HCT116 (cell line): Measurements from ENCODE around the gene GSTO2. TPM values are rescaled to one million over a fixed set of nuclear protein-coding genes. Genes with fewer than 3 reads are reported as not detected.
"Not testable (repeated sequence)": the region's sequence is repeated elsewhere in the genome, so short reads cannot be mapped to it uniquely, and the experiment has no call there.

ENCODE experiments used
- ATAC-seq: fragments of 200-7000 bp; cut with Tn5 transposase; 2 replicates; pipeline ENCODE4 v1.9.1; 2020; ENCODE audit warnings: mild to moderate bottlenecking, moderate library complexity
- BruUV-seq: library from RNA; stranded (reverse); fragments of 400-500 nt; replicated peaks from 2 replicates; lab custom pipeline; 2021; lab: Mats Ljungman, UMichigan
- CTCF ChIA-PET: fragments of 300-600 bp; sonication (Branson Sonifier 250); formaldehyde crosslinking; loops from one replicate; lab custom pipeline; 2021; ENCODE audit warnings: antibody characterized with exemption; lab: Charles Lee
- POLR2A ChIA-PET: fragments of 300-600, 350-600 bp; sonication (Branson Sonifier 250); formaldehyde crosslinking; loops from one replicate; lab custom pipeline; 2021; ENCODE audit warnings: antibody characterized with exemption; lab: Charles Lee
- RAD21 ChIA-PET, 2 experiments: fragments of 300-600 bp; sonication (Branson Sonifier 250); formaldehyde crosslinking; loops; one replicate each; lab custom pipeline; 2023; ENCODE audit warnings: low total read pairs in 2 of 2; ENCODE audit not compliant: uncharacterized antibody in 2 of 2, unreplicated experiment in 2 of 2, low non-redundant PET in 1 of 2; lab: Charles Lee
- DNase-seq: peaks from one replicate; pipeline ENCODE4 v3.0.0-alpha.2; 2010; ENCODE audit warnings: low read depth, low spot score
- H2AFZ ChIP-seq: fragments of 200-600 bp; shearing (Covaris generic), sonication (generic); 2 replicates; pipeline ENCODE4 v1.6.1; 2017; ENCODE audit warnings: low read depth, mixed run types, mixed read lengths, antibody characterized with exemption, low read length; ENCODE audit not compliant: poor library complexity, severe bottlenecking
- H3K27ac ChIP-seq: 2 replicates; pipeline ENCODE4 v1.5.1; 2012; ENCODE audit warnings: low read depth, low read length
- H3K27me3 ChIP-seq: fragments of 200-600 bp; sonication (generic); 2 replicates; pipeline ENCODE4 v1.6.1; 2016; ENCODE audit warnings: mixed run types, low read length, mixed read lengths; ENCODE audit not compliant: insufficient read depth
- H3K36me3 ChIP-seq, 2 experiments: fragments of 200-500 bp in 1 of 2; fragments of 200-600 bp in 1 of 2; sonication (Bioruptor generic) in 1 of 2; sonication (generic) in 1 of 2; 2 replicates each; pipeline versions ENCODE4 v1.5.1 to v1.6.1; 2014 to 2016; ENCODE audit warnings: low read length in 2 of 2, inconsistent platforms in 1 of 2, mixed read lengths in 1 of 2, mixed run types in 1 of 2; ENCODE audit not compliant: insufficient read depth in 2 of 2, control insufficient read depth in 1 of 2
- H3K4me1 ChIP-seq, 2 experiments: fragments of 200-600 bp in 1 of 2; sonication (generic) in 1 of 2; 2 replicates each; pipeline versions ENCODE4 v1.5.1 to v1.6.1; 2012 to 2017; ENCODE audit warnings: low read length in 2 of 2, inconsistent platforms in 1 of 2, mild to moderate bottlenecking in 1 of 2, mixed read lengths in 1 of 2, mixed run types in 1 of 2, moderate library complexity in 1 of 2; ENCODE audit not compliant: insufficient read depth in 2 of 2, control insufficient read depth in 1 of 2
- H3K4me2 ChIP-seq: fragments of 200-600 bp; sonication (generic); 2 replicates; pipeline ENCODE4 v1.6.1; 2017; ENCODE audit warnings: mixed run types, low read length, mixed read lengths
- H3K4me3 ChIP-seq, 2 experiments: fragments of 200-600 bp in 1 of 2; sonication (generic) in 1 of 2; replicated peaks in 1 of 2; 2 replicates each; pipeline ENCODE4 v1.5.1; 2011 to 2016; ENCODE audit warnings: low read length in 2 of 2, control low read depth in 1 of 2, low read depth in 1 of 2, mild to moderate bottlenecking in 1 of 2, mixed read lengths in 1 of 2, mixed run types in 1 of 2
- H3K79me2 ChIP-seq: fragments of 200-600 bp; sonication (generic); 2 replicates; pipeline ENCODE4 v1.6.1; 2017; ENCODE audit warnings: mild to moderate bottlenecking, mixed run types, low read length, moderate library complexity, mixed read lengths; ENCODE audit not compliant: insufficient read depth
- H3K9ac ChIP-seq: fragments of 200-600 bp; sonication (generic); 2 replicates; pipeline ENCODE4 v1.6.1; 2016; ENCODE audit warnings: low read length, mixed read lengths
- H3K9me2 ChIP-seq: fragments of 200-600 bp; sonication (generic), shearing (Covaris generic); 2 replicates; pipeline ENCODE4 v1.6.1; 2017; ENCODE audit warnings: mixed run types, mild to moderate bottlenecking, moderate library complexity; ENCODE audit not compliant: insufficient read depth
- H3K9me3 ChIP-seq, 2 experiments: fragments of 200-500 bp in 1 of 2; fragments of 200-600 bp in 1 of 2; sonication (Bioruptor generic) in 1 of 2; sonication (generic) in 1 of 2; 2 replicates each; pipeline ENCODE4 v1.6.1; 2014 to 2017; ENCODE audit warnings: low read length in 2 of 2, mixed read lengths in 2 of 2, inconsistent platforms in 1 of 2, low read depth in 1 of 2, mild to moderate bottlenecking in 1 of 2, mixed run types in 1 of 2, moderate library complexity in 1 of 2; ENCODE audit not compliant: control insufficient read depth in 1 of 2, insufficient read depth in 1 of 2
- H4K20me1 ChIP-seq: fragments of 200-600 bp; sonication (generic), shearing (Covaris generic); 2 replicates; pipeline ENCODE4 v1.6.1; 2017; ENCODE audit warnings: mixed run types, mild to moderate bottlenecking, moderate library complexity; ENCODE audit not compliant: insufficient read depth
- CBX3 ChIP-seq: IDR thresholded peaks from 2 replicates; pipeline ENCODE4 v1.6.1; 2012; ENCODE audit warnings: low read depth
- CEBPB ChIP-seq: IDR thresholded peaks from 2 replicates; pipeline ENCODE4 v1.6.1; 2012; ENCODE audit warnings: low read depth
- EGR1 ChIP-seq: IDR thresholded peaks from 2 replicates; pipeline ENCODE4 v1.6.1; 2012; ENCODE audit warnings: low read depth
- EZH2 ChIP-seq: fragments of 200-600 bp; sonication (generic); IDR thresholded peaks from 2 replicates; pipeline ENCODE4 v1.6.1; 2017; ENCODE audit warnings: antibody characterized with exemption, mixed run types
- FOSL1 ChIP-seq: IDR thresholded peaks from 2 replicates; pipeline ENCODE4 v1.6.1; 2012; ENCODE audit warnings: low read depth
- POLR2A ChIP-seq: IDR thresholded peaks from 2 replicates; pipeline ENCODE4 v1.7.0; 2011; ENCODE audit warnings: borderline replicate concordance; ENCODE audit not compliant: insufficient read depth, insufficient read length; ENCODE audit errors: extremely low read depth
- POLR2AphosphoS5 ChIP-seq: IDR thresholded peaks from 2 replicates; pipeline ENCODE4 v1.6.1; 2011; ENCODE audit warnings: mild to moderate bottlenecking, low read depth, low read length, moderate library complexity
- RAD21 ChIP-seq: IDR thresholded peaks from 2 replicates; pipeline ENCODE4 v1.6.1; 2012; ENCODE audit warnings: low read depth, mild to moderate bottlenecking
- YY1 ChIP-seq: IDR thresholded peaks from 2 replicates; pipeline ENCODE4 v1.6.1; 2011; ENCODE audit warnings: low read length, low read depth, moderate library complexity, mild to moderate bottlenecking; ENCODE audit not compliant: insufficient replicate concordance; ENCODE audit errors: extremely low read depth
- ZFX ChIP-seq: fragments of 450-650 bp; IDR thresholded peaks from 2 replicates; pipeline ENCODE4 v1.6.1; 2017
- intact Hi-C: fragments of 100-400 bp; cut with micrococcal nuclease; formaldehyde crosslinking; loops from 2 replicates; pipeline ENCODE4 v1.10.0; 2022
- total RNA-seq: library from RNA; stranded (reverse); gene quantifications from one replicate; pipeline ENCODE4 v1.2.1, GENCODE V29; 2021; ENCODE audit not compliant: unreplicated experiment
- TF ChIP-seq, protein P1 (sequence below): IDR thresholded peaks from 2 replicates; pipeline ENCODE4 v1.6.1; 2011; ENCODE audit warnings: mild to moderate bottlenecking, low read length, moderate library complexity; ENCODE audit not compliant: insufficient replicate concordance; ENCODE audit errors: extremely low read depth
- TF ChIP-seq, protein P2 (sequence below): IDR thresholded peaks from 2 replicates; pipeline ENCODE4 v1.6.1; 2012
- TF ChIP-seq, protein P3 (sequence below): IDR thresholded peaks from 2 replicates; pipeline ENCODE4 v1.6.1; 2012; ENCODE audit warnings: low read depth

The GSTO2 gene
- total RNA-seq, 1 experiment from 2014 or later, result 115 TPM

DNA sequence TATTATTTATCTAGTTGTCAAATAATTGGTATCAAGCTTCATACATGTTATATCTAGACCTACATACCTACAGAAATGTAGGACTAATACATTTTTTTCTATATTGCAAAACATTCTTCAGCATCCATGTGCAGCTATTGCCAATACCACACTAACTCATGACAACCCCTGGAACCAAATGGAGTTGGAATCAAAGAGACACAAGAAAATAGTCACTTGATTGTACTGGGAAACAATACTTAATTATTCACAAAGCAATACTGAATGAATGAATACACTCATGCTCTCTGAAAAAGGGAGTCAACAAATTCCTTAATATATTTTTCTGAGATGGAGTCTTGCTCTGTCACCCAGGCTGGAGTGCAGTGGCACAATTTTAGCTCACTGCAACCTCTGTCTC, 26.4 kb upstream of the GSTO2 start:
- no peaks in the 10 kb centered on the region for H4K20me1 ChIP-seq
- no peak for TF ChIP-seq POLR2A
- no peak for TF ChIP-seq EZH2
- TF ChIP-seq, protein P1, sequence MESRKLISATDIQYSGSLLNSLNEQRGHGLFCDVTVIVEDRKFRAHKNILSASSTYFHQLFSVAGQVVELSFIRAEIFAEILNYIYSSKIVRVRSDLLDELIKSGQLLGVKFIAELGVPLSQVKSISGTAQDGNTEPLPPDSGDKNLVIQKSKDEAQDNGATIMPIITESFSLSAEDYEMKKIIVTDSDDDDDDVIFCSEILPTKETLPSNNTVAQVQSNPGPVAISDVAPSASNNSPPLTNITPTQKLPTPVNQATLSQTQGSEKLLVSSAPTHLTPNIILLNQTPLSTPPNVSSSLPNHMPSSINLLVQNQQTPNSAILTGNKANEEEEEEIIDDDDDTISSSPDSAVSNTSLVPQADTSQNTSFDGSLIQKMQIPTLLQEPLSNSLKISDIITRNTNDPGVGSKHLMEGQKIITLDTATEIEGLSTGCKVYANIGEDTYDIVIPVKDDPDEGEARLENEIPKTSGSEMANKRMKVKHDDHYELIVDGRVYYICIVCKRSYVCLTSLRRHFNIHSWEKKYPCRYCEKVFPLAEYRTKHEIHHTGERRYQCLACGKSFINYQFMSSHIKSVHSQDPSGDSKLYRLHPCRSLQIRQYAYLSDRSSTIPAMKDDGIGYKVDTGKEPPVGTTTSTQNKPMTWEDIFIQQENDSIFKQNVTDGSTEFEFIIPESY, result no peak
- no peak for TF ChIP-seq CEBPB
- TF ChIP-seq RAD21, result no peak
- TF ChIP-seq, protein P2, sequence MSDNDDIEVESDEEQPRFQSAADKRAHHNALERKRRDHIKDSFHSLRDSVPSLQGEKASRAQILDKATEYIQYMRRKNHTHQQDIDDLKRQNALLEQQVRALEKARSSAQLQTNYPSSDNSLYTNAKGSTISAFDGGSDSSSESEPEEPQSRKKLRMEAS, result no peak
- no peak for TF ChIP-seq ZFX
- TF ChIP-seq EGR1, result no peak
- no peak for TF ChIP-seq YY1
- TF ChIP-seq POLR2AphosphoS5, result no peak
- TF ChIP-seq, protein P3, sequence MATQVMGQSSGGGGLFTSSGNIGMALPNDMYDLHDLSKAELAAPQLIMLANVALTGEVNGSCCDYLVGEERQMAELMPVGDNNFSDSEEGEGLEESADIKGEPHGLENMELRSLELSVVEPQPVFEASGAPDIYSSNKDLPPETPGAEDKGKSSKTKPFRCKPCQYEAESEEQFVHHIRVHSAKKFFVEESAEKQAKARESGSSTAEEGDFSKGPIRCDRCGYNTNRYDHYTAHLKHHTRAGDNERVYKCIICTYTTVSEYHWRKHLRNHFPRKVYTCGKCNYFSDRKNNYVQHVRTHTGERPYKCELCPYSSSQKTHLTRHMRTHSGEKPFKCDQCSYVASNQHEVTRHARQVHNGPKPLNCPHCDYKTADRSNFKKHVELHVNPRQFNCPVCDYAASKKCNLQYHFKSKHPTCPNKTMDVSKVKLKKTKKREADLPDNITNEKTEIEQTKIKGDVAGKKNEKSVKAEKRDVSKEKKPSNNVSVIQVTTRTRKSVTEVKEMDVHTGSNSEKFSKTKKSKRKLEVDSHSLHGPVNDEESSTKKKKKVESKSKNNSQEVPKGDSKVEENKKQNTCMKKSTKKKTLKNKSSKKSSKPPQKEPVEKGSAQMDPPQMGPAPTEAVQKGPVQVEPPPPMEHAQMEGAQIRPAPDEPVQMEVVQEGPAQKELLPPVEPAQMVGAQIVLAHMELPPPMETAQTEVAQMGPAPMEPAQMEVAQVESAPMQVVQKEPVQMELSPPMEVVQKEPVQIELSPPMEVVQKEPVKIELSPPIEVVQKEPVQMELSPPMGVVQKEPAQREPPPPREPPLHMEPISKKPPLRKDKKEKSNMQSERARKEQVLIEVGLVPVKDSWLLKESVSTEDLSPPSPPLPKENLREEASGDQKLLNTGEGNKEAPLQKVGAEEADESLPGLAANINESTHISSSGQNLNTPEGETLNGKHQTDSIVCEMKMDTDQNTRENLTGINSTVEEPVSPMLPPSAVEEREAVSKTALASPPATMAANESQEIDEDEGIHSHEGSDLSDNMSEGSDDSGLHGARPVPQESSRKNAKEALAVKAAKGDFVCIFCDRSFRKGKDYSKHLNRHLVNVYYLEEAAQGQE, result no peak
- no peak for TF ChIP-seq CBX3
- no peak for TF ChIP-seq FOSL1
- TF ChIP-seq, all 23 proteins: peak for 0
- ChIA-PET POLR2A (no interaction called here), CTCF (no interaction called here), RAD21 (no interaction called here)
- BruUV-seq, result no TSS peak
- ATAC-seq (no peak), DNase-seq (no peak)
- Histone ChIP-seq H3K9me3 (peaks cover 0 to 10% of the 10 kb centered on the region in 2 experiments; a peak in 1 of 4 replicates), H3K27ac (no peak overlapping the region), H3K4me2 (no peak overlapping the region), H3K9me2 (no peaks in the 10 kb centered on the region), H2AFZ (no peak overlapping the region), H3K4me1 (peaks cover 0 to 7% of the 10 kb centered on the region in 2 experiments; a peak in 1 of 4 replicates), H3K27me3 (no peaks in the 10 kb centered on the region), H3K36me3 (no peaks in the 10 kb centered on the region), H3K9ac (no peak overlapping the region), H3K79me2 (no peaks in the 10 kb centered on the region), H3K4me3 (no peak overlapping the region)
- intact Hi-C loops, result no loop called here

DNA sequence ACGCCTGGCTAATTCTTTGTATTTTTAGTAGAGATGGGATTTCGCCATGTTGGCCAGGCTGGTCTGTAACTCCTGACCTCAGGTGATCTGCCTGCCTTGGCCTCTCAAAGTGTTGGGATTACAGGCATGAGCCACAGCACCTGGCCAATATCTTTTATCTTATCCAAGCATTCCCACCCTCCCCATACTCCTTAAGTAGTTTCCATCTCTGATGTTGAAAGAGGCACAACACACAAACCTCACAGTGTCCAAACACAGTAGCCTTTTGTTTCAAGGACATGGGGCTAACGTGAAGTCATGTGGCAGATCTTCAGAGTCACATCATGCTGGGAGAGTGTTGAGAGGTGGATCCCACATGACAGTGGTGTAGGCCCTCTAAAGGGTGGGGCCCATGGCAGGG, 26.0 kb upstream of the GSTO2 start:
- H3K79me2 ChIP-seq, DNase-seq, ATAC-seq, POLR2A ChIA-PET, BruUV-seq, H3K4me2 ChIP-seq, intact Hi-C loops, H3K9ac ChIP-seq, H3K36me3 ChIP-seq, H4K20me1 ChIP-seq, RAD21 ChIA-PET, H3K4me3 ChIP-seq, H3K9me2 ChIP-seq, H3K27ac ChIP-seq, H3K27me3 ChIP-seq, CTCF ChIA-PET, H3K4me1 ChIP-seq, H2AFZ ChIP-seq: not testable (repeated sequence)
- peaks cover 0 to 10% of the 10 kb centered on the region in 2 experiments; a peak in 1 of 4 replicates for H3K9me3 ChIP-seq
